ENCODE data around the gene PRR18.
A peak's percentile ranks its signal among the peaks of the same experiment; 100 is the strongest.

Gene PRR18

GRCh38 chr6:166317261-166318212 lies 9.3 kb upstream of the PRR18 start:
- H3K27ac ChIP-seq (ENCODE audit: insufficient read depth, low read depth, low read length, poor library complexity, severe bottlenecking): no peak overlapping the region
- no peaks in the 10 kb centered on the region for H3K27me3 ChIP-seq (ENCODE audit: control insufficient read depth, insufficient read depth, low read length, poor library complexity, severe bottlenecking)
- H3K4me1 ChIP-seq (ENCODE audit: control insufficient read depth, insufficient read depth, low read length): no peaks in the 10 kb centered on the region
- H3K9me3 ChIP-seq (ENCODE audit: control insufficient read depth, low read length): no peaks in the 10 kb centered on the region
- H3K36me3 ChIP-seq (ENCODE audit: control insufficient read depth, insufficient read depth, low read length): no peaks in the 10 kb centered on the region
- no peak overlapping the region for H3K4me3 ChIP-seq (ENCODE audit: insufficient read depth, low read depth, low read length)
- 90 to 92% methylated on average over 19 of the region's 19 CpGs for WGBS, 2 experiments

- Histone ChIP-seq H3K4me1 (ENCODE audit: control insufficient read depth, insufficient read depth, low read length) (no peaks in the 10 kb centered on the region), H3K9me3 (ENCODE audit: control insufficient read depth, low read length) (no peaks in the 10 kb centered on the region), H3K36me3 (ENCODE audit: control insufficient read depth, insufficient read depth, low read length) (no peaks in the 10 kb centered on the region), H3K27me3 (ENCODE audit: control insufficient read depth, insufficient read depth, low read length, poor library complexity, severe bottlenecking) (peaks cover 6% of the 10 kb centered on the region), H3K4me3 (ENCODE audit: insufficient read depth, low read depth, low read length) (no peak overlapping the region), H3K27ac (ENCODE audit: insufficient read depth, low read depth, low read length, poor library complexity, severe bottlenecking) (no peak overlapping the region)
- 91 to 94% methylated on average over 11 of the region's 11 CpGs for WGBS, 2 experiments
Observed at GRCh38 chr6:166315436-166315835, 7.2 kb upstream of the PRR18 start.

- Histone ChIP-seq H3K27ac (ENCODE audit: insufficient read depth, low read depth, low read length, poor library complexity, severe bottlenecking) (no peak overlapping the region), H3K27me3 (ENCODE audit: control insufficient read depth, insufficient read depth, low read length, poor library complexity, severe bottlenecking) (peaks cover 16% of the 10 kb centered on the region), H3K4me3 (ENCODE audit: insufficient read depth, low read depth, low read length) (no peak overlapping the region), H3K9me3 (ENCODE audit: control insufficient read depth, low read length) (no peaks in the 10 kb centered on the region), H3K36me3 (ENCODE audit: control insufficient read depth, insufficient read depth, low read length) (no peaks in the 10 kb centered on the region), H3K4me1 (ENCODE audit: control insufficient read depth, insufficient read depth, low read length) (no peaks in the 10 kb centered on the region)
- WGBS, 2 experiments: 84 to 86% methylated on average over 7 of the region's 9 CpGs
Observed at GRCh38 chr6:166314454-166314853, 6.3 kb upstream of the PRR18 start.

- WGBS, 2 experiments: 58 to 59% methylated on average over 18 of the region's 18 CpGs
- H3K36me3 ChIP-seq (ENCODE audit: control insufficient read depth, insufficient read depth, low read length): no peaks in the 10 kb centered on the region
- H3K9me3 ChIP-seq (ENCODE audit: control insufficient read depth, low read length): no peaks in the 10 kb centered on the region
- H3K4me1 ChIP-seq (ENCODE audit: control insufficient read depth, insufficient read depth, low read length): peaks cover 8% of the 10 kb centered on the region
- no peak overlapping the region for H3K27ac ChIP-seq (ENCODE audit: insufficient read depth, low read depth, low read length, poor library complexity, severe bottlenecking)
- H3K4me3 ChIP-seq (ENCODE audit: insufficient read depth, low read depth, low read length): no peak overlapping the region
- H3K27me3 ChIP-seq (ENCODE audit: control insufficient read depth, insufficient read depth, low read length, poor library complexity, severe bottlenecking): peaks cover 26% of the 10 kb centered on the region
Observed at GRCh38 chr6:166313255-166314070, 5.3 kb upstream of the PRR18 start.

GRCh38 chr6:166312832-166313231 lies 4.6 kb upstream of the PRR18 start:
- Histone ChIP-seq H3K36me3 (ENCODE audit: control insufficient read depth, insufficient read depth, low read length) (no peaks in the 10 kb centered on the region), H3K9me3 (ENCODE audit: control insufficient read depth, low read length) (no peaks in the 10 kb centered on the region), H3K27ac (ENCODE audit: insufficient read depth, low read depth, low read length, poor library complexity, severe bottlenecking) (no peak overlapping the region), H3K4me1 (ENCODE audit: control insufficient read depth, insufficient read depth, low read length) (peaks cover 10% of the 10 kb centered on the region), H3K27me3 (ENCODE audit: control insufficient read depth, insufficient read depth, low read length, poor library complexity, severe bottlenecking) (peaks cover 32% of the 10 kb centered on the region), H3K4me3 (ENCODE audit: insufficient read depth, low read depth, low read length) (no peak overlapping the region)
- WGBS, 2 experiments: 71% methylated on average over 1 of the region's 1 CpG; no CpG with 5 or more reads in 1 of the 2 experiments

- Histone ChIP-seq H3K9me3 (ENCODE audit: control insufficient read depth, low read length) (no peaks in the 10 kb centered on the region), H3K36me3 (ENCODE audit: control insufficient read depth, insufficient read depth, low read length) (no peaks in the 10 kb centered on the region), H3K27ac (ENCODE audit: insufficient read depth, low read depth, low read length, poor library complexity, severe bottlenecking) (no peak overlapping the region), H3K27me3 (ENCODE audit: control insufficient read depth, insufficient read depth, low read length, poor library complexity, severe bottlenecking) (peaks cover 54% of the 10 kb centered on the region), H3K4me1 (ENCODE audit: control insufficient read depth, insufficient read depth, low read length) (peaks cover 10% of the 10 kb centered on the region), H3K4me3 (ENCODE audit: insufficient read depth, low read depth, low read length) (no peak overlapping the region)
- 84 to 85% methylated on average over 12 of the region's 12 CpGs for WGBS, 2 experiments
Observed at GRCh38 chr6:166310634-166311033, 2.4 kb upstream of the PRR18 start.

GRCh38 chr6:166309977-166310376 lies 1.8 kb upstream of the PRR18 start:
- Histone ChIP-seq H3K4me1 (ENCODE audit: control insufficient read depth, insufficient read depth, low read length) (peaks cover 10% of the 10 kb centered on the region), H3K36me3 (ENCODE audit: control insufficient read depth, insufficient read depth, low read length) (no peaks in the 10 kb centered on the region), H3K4me3 (ENCODE audit: insufficient read depth, low read depth, low read length) (no peak overlapping the region), H3K27ac (ENCODE audit: insufficient read depth, low read depth, low read length, poor library complexity, severe bottlenecking) (no peak overlapping the region), H3K27me3 (ENCODE audit: control insufficient read depth, insufficient read depth, low read length, poor library complexity, severe bottlenecking) (peaks cover 61% of the 10 kb centered on the region), H3K9me3 (ENCODE audit: control insufficient read depth, low read length) (no peaks in the 10 kb centered on the region)
- 93% methylated on average over 9 of the region's 9 CpGs for WGBS, 2 experiments

GRCh38 chr6:166308769-166309589 lies 787 bp upstream of the PRR18 start:
- peak overlapping the region; percentile 41 for H3K4me3 ChIP-seq (ENCODE audit: insufficient read depth, low read depth, low read length)
- H3K4me1 ChIP-seq (ENCODE audit: control insufficient read depth, insufficient read depth, low read length): peaks cover 10% of the 10 kb centered on the region
- H3K9me3 ChIP-seq (ENCODE audit: control insufficient read depth, low read length): no peaks in the 10 kb centered on the region
- no peaks in the 10 kb centered on the region for H3K36me3 ChIP-seq (ENCODE audit: control insufficient read depth, insufficient read depth, low read length)
- H3K27ac ChIP-seq (ENCODE audit: insufficient read depth, low read depth, low read length, poor library complexity, severe bottlenecking): no peak overlapping the region
- 32 to 34% methylated on average over 11 of the region's 11 CpGs for WGBS, 2 experiments
- H3K27me3 ChIP-seq (ENCODE audit: control insufficient read depth, insufficient read depth, low read length, poor library complexity, severe bottlenecking): peaks cover 71% of the 10 kb centered on the region

- H3K4me3 ChIP-seq (ENCODE audit: insufficient read depth, low read depth, low read length): peak overlapping the region; percentile 41
- WGBS, 2 experiments: 4 to 5% methylated on average over 115 of the region's 115 CpGs
- H3K36me3 ChIP-seq (ENCODE audit: control insufficient read depth, insufficient read depth, low read length): no peaks in the 10 kb centered on the region
- H3K9me3 ChIP-seq (ENCODE audit: control insufficient read depth, low read length): no peaks in the 10 kb centered on the region
- H3K27ac ChIP-seq (ENCODE audit: insufficient read depth, low read depth, low read length, poor library complexity, severe bottlenecking): no peak overlapping the region
- peaks cover 72% of the 10 kb centered on the region for H3K27me3 ChIP-seq (ENCODE audit: control insufficient read depth, insufficient read depth, low read length, poor library complexity, severe bottlenecking)
- peaks cover 10% of the 10 kb centered on the region for H3K4me1 ChIP-seq (ENCODE audit: control insufficient read depth, insufficient read depth, low read length)
Observed at GRCh38 chr6:166307082-166308032, 835 bp downstream of the PRR18 start.
